Astrocyte (in vitro differentiated cells and primary cell): ENCODE results near the gene CBS. TPM values are rescaled to one million over a fixed set of nuclear protein-coding genes. Genes with fewer than 3 reads are reported as not detected.

Source experiments
- DNase-seq: peaks from one replicate; pipeline ENCODE4 v3.0.0-alpha.2; 2010; ENCODE audit warnings: low read depth
- FAIRE-seq: peaks from 2 replicates; lab custom pipeline; 2011; peaks lifted over from hg19 to GRCh38; lab: Jason Lieb, UNC
- H2AFZ ChIP-seq: 2 replicates; pipeline ENCODE4 v1.6.0; 2012; ENCODE audit warnings: low read depth, low read length, inconsistent platforms
- H3K27ac ChIP-seq: 2 replicates; pipeline ENCODE4 v1.5.1; 2011; ENCODE audit warnings: low read depth, low read length, inconsistent platforms
- H3K27me3 ChIP-seq: 2 replicates; pipeline ENCODE4 v1.6.0; 2011; ENCODE audit warnings: low read length, inconsistent platforms; ENCODE audit not compliant: insufficient read depth
- H3K36me3 ChIP-seq: 2 replicates; pipeline ENCODE4 v1.5.1; 2011; ENCODE audit warnings: low read length, inconsistent platforms; ENCODE audit not compliant: insufficient read depth
- H3K4me1 ChIP-seq: 2 replicates; pipeline ENCODE4 v1.5.1; 2011; ENCODE audit warnings: low read length, inconsistent platforms; ENCODE audit not compliant: insufficient read depth
- H3K4me2 ChIP-seq: 2 replicates; pipeline ENCODE4 v1.6.0; 2012; ENCODE audit warnings: low read length, inconsistent platforms
- H3K4me3 ChIP-seq: 2 replicates; pipeline ENCODE4 v1.5.1; 2011; ENCODE audit warnings: low read depth, mild to moderate bottlenecking, low read length, inconsistent platforms; ENCODE audit not compliant: insufficient read depth
- H3K79me2 ChIP-seq: 2 replicates; pipeline ENCODE4 v1.6.0; 2012; ENCODE audit warnings: mild to moderate bottlenecking, low read length, inconsistent platforms; ENCODE audit not compliant: insufficient read depth
- H3K9ac ChIP-seq: 2 replicates; pipeline ENCODE4 v1.6.0; 2012; ENCODE audit warnings: mild to moderate bottlenecking, low read length, inconsistent platforms
- H3K9me3 ChIP-seq: 2 replicates; pipeline ENCODE4 v1.5.1; 2012; ENCODE audit warnings: low read depth, mild to moderate bottlenecking, low read length, inconsistent platforms; ENCODE audit not compliant: insufficient read depth
- H4K20me1 ChIP-seq: 2 replicates; pipeline ENCODE4 v1.6.0; 2012; ENCODE audit warnings: low read length, inconsistent platforms; ENCODE audit not compliant: insufficient read depth
- H3K27ac Mint-ChIP-seq: one replicate; pipeline ENCODE4 v1.8.0; 2021; ENCODE audit warnings: mild to moderate bottlenecking, mixed read lengths; ENCODE audit not compliant: unreplicated experiment
- H3K27me3 Mint-ChIP-seq: one replicate; pipeline ENCODE4 v1.8.0; 2021; ENCODE audit warnings: low read depth, mixed read lengths; ENCODE audit not compliant: unreplicated experiment
- H3K36me3 Mint-ChIP-seq: one replicate; pipeline ENCODE4 v1.8.0; 2021; ENCODE audit warnings: low read depth, mixed read lengths; ENCODE audit not compliant: unreplicated experiment
- H3K4me1 Mint-ChIP-seq: one replicate; pipeline ENCODE4 v1.8.0; 2021; ENCODE audit warnings: low read depth, mixed read lengths; ENCODE audit not compliant: unreplicated experiment
- H3K4me3 Mint-ChIP-seq: one replicate; pipeline ENCODE4 v1.8.0; 2021; ENCODE audit warnings: mild to moderate bottlenecking, moderate library complexity, mixed read lengths; ENCODE audit not compliant: unreplicated experiment
- H3K9me3 Mint-ChIP-seq: one replicate; pipeline ENCODE4 v1.8.0; 2021; ENCODE audit warnings: mild to moderate bottlenecking, mixed read lengths; ENCODE audit not compliant: unreplicated experiment
- CTCF ChIP-seq: IDR thresholded peaks from 2 replicates; pipeline ENCODE4 v1.5.1; 2011; ENCODE audit warnings: low read depth, mild to moderate bottlenecking, inconsistent platforms, low read length, moderate library complexity; ENCODE audit not compliant: insufficient read depth
- EZH2 ChIP-seq: IDR thresholded peaks from 2 replicates; pipeline ENCODE4 v1.6.1; 2012; ENCODE audit warnings: mild to moderate bottlenecking, low read length, inconsistent platforms; ENCODE audit not compliant: insufficient read depth
- total RNA-seq: library from RNA; stranded (reverse); gene quantifications from 2 replicates; pipeline ENCODE4 v1.2.1, GENCODE V29; 2021

CBS gene
- total RNA-seq, 1 donor from 2014 or later: 195 TPM

GRCh38 chr21:43016728-43017127 lies 58.9 kb downstream of the CBS start:
- Histone ChIP-seq H2AFZ (no peak overlapping the region), H3K4me1 (no peaks in the 10 kb centered on the region), H3K36me3 (peaks cover 4% of the 10 kb centered on the region), H3K79me2 (no peaks in the 10 kb centered on the region), H3K9me3 (no peaks in the 10 kb centered on the region), H3K4me2 (no peak overlapping the region), H3K4me3 (no peak overlapping the region), H3K9ac (no peak overlapping the region), H3K27ac (no peak overlapping the region), H4K20me1 (no peaks in the 10 kb centered on the region), H3K27me3 (no peaks in the 10 kb centered on the region)
- Mint-ChIP-seq H3K27me3 (peaks cover 2% of the 10 kb centered on the region), H3K27ac (no peak overlapping the region), H3K4me1 (peaks cover 4% of the 10 kb centered on the region), H3K4me3 (no peak overlapping the region), H3K36me3 (peaks cover 14% of the 10 kb centered on the region), H3K9me3 (no peaks in the 10 kb centered on the region)
- DNase-seq (no peak), FAIRE-seq (no peak)
- no peak for TF ChIP-seq EZH2
- TF ChIP-seq CTCF: no peak

- peaks cover 4% of the 10 kb centered on the region for H3K4me1 Mint-ChIP-seq
- no peaks in the 10 kb centered on the region for H3K4me1 ChIP-seq
- peaks cover 15% of the 10 kb centered on the region for H3K36me3 Mint-ChIP-seq
- no peak overlapping the region for H2AFZ ChIP-seq
- no peak overlapping the region for H3K4me2 ChIP-seq
- no peak for TF ChIP-seq CTCF
- TF ChIP-seq EZH2: no peak
- no peaks in the 10 kb centered on the region for H3K9me3 ChIP-seq
- H3K4me3 ChIP-seq: no peak overlapping the region
- H3K27ac ChIP-seq: no peak overlapping the region
- no peak overlapping the region for H3K4me3 Mint-ChIP-seq
- H3K27me3 Mint-ChIP-seq: peaks cover 2% of the 10 kb centered on the region
- no peaks in the 10 kb centered on the region for H3K9me3 Mint-ChIP-seq
- DNase-seq: no peak
- no peaks in the 10 kb centered on the region for H3K27me3 ChIP-seq
- FAIRE-seq: no peak
- H3K36me3 ChIP-seq: peaks cover 4% of the 10 kb centered on the region
- H4K20me1 ChIP-seq: no peaks in the 10 kb centered on the region
- no peak overlapping the region for H3K9ac ChIP-seq
- H3K79me2 ChIP-seq: no peaks in the 10 kb centered on the region
- H3K27ac Mint-ChIP-seq: no peak overlapping the region
Observed at GRCh38 chr21:43015906-43016540, 59.6 kb downstream of the CBS start.

- no peaks in the 10 kb centered on the region for H3K9me3 Mint-ChIP-seq
- H3K4me3 Mint-ChIP-seq: no peak overlapping the region
- DNase-seq (no peak), FAIRE-seq (no peak)
- Histone ChIP-seq H3K27ac (no peak overlapping the region), H3K9ac (no peak overlapping the region), H3K36me3 (peaks cover 4% of the 10 kb centered on the region), H2AFZ (no peak overlapping the region), H3K4me1 (no peaks in the 10 kb centered on the region), H3K4me2 (no peak overlapping the region), H4K20me1 (no peaks in the 10 kb centered on the region), H3K27me3 (no peaks in the 10 kb centered on the region), H3K79me2 (no peaks in the 10 kb centered on the region), H3K4me3 (no peak overlapping the region), H3K9me3 (no peaks in the 10 kb centered on the region)
- no peaks in the 10 kb centered on the region for H3K27me3 Mint-ChIP-seq
- peaks cover 14% of the 10 kb centered on the region for H3K36me3 Mint-ChIP-seq
- H3K27ac Mint-ChIP-seq: no peak overlapping the region
- TF ChIP-seq EZH2: no peak
- no peak for TF ChIP-seq CTCF
- peaks cover 4% of the 10 kb centered on the region for H3K4me1 Mint-ChIP-seq
Observed at GRCh38 chr21:43012596-43012995, 63.0 kb downstream of the CBS start.
